ENCODE results near the gene BCCIP.

DNA sequence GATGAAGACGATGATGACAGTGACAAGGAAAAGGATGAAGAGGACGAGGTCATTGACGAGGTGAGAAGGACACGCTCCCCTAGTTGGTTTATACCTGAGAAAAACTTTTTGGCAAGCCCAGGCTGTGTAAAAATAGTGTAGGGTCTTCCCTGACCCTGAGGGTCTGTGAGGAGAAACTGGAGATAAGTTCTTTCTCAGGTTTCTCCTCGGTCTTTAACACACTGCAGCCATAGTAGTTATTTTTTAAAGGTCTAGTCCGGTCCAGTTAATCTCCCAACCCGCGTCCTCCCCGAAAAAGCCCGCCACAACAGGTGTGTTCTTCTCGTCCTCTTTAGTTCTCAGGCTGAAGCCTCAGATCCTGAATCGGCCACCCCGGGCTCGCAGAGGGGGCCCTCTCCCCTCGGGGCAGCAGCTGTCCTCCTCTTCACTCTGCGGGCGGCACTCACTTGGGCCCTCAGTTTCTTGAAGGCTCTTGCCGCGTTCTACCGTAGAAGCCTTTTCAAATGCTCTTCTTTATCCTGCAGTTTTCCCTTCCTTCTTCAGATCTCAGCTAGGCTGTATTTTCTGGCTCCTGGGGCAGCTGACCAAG lies 411 bp downstream of the BCCIP start:
- TF ChIP-seq EZH2phosphoT487 (IDR thresholded peaks at IDR 0.05) (no peak), CTCF (IDR thresholded peaks at IDR 0.05) (no peak)
